HUDEP-2 (cell line): ENCODE measurements around the gene TBC1D22B.

Source experiments
- DNase-seq, 76 experiments: peaks; one replicate each; lab custom pipeline; 2025; ENCODE audit not compliant: unreplicated experiment in 76 of 76; lab: John Stamatoyannopoulos, UW

The TBC1D22B gene

DNA sequence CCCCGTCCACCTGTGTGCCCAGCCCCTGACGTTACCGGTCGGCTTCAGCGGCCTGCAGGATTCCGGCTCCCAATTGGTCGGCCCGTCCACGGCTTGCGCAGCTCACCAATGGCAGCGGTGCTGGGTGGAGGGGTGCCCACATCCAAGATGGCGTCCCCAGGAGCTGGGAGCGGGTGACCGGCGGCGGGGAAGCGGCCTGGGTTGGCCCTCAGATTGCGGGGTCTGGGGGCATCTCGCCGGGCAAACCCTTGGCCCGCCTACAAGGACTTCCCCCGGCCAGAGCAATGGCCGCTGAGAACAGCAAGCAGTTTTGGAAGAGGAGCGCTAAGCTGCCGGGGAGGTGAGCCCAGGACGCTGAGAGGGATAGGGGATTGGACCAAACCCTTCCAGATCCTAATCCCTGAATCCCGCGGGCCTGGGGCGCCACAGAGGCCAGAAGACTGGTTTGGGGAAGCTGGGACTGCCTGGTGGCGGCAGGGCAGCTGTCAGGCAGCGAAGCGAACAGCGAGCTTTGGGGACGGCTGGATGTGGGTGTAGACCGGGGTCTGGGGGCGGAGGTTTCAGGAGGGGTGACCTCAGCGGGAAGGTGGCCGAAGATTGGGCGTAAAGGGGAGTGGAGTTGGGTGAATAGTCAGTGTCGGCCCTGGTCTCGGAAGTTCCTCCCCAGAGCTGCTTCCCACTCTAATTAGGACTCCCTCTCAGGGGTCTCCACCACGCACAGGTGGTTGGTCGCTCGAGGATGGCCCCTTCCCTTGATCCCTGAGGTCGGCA is at the start of gene TBC1D22B, which contains the start of gene TMEM217:
Gene TBC1D22B (plus strand): TSS at position 139 of the 771 bp plus-strand sequence. CDS start 146 bp downstream, at position 285.
Gene TMEM217 (minus strand): TSS at position 511 of the 771 bp plus-strand sequence. CDS start 39,114 bp downstream, outside the sequence.
- DNase-seq: peak in 75 of 76 experiments; percentile 72 to 99 (median 95)

GRCh38 chr6:37207903-37208456 is 49.6 kb upstream of the TBC1D22B start:
- DNase-seq: peak in 75 of 76 experiments; percentile 58 to 98 (median 95)

DNA sequence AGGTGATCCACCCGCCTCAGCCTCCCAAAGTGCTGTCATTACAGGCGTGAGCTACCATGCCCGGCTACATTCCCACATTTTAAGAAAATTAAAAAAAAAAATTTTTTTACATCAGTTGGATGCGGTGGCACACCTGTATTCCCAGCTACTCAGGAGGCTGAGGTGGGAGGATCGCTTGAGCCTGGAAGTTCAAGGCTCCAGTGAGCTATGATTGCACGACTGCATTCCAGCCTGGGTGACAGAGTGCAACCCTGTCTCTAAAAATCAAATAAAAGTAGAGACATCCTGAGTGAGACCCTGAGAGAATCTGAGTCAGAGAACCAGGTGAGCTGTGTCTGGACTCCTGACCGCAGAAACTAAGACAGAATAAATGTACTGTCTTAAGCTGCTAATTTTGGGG is 48.8 kb upstream of the TBC1D22B start:
- no peak for DNase-seq

DNA sequence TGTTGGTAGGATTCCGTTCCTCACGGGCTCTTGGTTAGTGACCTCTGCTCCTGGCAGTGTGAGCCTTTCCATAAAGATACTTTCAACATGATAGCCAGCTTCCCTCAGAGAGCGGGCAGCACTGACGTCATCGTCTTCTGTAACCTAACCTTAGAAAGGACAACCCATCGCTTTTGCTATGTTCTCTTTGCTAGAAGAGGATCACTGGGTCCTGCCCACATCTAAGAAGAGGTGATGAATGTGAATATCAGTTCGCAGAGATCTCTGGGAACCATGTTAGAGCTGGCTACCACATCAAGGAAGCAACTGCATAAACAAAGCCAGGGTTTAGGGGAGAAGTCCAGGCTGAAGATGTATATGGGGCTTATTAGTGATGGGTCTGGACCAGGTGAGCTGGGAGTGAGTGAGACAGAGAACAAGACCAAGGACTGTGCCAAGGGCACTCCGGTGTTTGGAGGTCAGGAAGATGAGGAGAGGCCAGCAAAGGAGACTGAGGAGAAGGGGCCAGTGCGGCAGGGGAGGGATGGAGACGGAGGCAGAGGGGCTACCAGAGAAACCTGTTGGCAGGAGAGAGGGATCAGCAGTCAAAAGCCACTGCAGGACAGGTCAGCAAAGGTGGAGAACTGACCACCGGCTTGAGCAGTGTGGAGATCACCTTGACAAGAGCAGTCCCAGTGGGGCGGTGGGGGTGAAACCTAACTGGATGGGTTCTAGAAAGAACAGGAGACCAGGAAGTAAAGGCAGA is 47.9 kb upstream of the TBC1D22B start:
- peak in 1 of 76 experiments; percentile 38 for DNase-seq

- peak in 70 of 76 experiments; percentile 26 to 94 (median 76) for DNase-seq
Measured at GRCh38 chr6:37210313-37210968, 47.1 kb upstream of the TBC1D22B start.

- no peak for DNase-seq
Measured at GRCh38 chr6:37212268-37212667, 45.3 kb upstream of the TBC1D22B start.

GRCh38 chr6:37218061-37218460 is 39.5 kb upstream of the TBC1D22B start:
- DNase-seq: no peak

- no peak for DNase-seq
Measured at GRCh38 chr6:37218511-37218910, 39.1 kb upstream of the TBC1D22B start.

DNA sequence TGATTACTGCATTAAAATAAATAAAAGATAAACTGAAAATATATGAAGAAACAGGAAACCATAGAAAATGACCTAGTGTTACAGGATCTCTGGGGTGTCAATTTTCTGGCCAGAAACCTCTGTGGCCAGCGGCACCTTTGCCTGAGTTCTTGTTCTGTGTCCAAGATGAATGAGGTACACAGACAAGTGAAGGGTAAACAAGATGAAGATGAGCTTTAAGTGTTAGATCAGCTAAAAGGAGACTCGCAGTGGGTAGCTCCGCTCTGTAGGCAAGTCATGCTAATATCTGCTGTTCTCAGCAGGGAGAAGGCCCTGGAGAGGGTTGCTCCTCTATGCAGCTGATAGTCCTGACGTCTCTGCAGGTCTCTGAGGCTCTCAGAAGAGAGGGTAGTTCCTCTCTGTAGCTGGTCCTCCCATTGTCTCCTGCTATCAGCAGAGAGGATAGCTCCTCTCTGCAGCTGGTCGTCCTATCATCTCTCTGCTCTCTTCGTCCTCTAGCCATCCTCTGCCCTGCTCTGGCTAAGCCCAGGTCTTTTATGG is 35.9 kb upstream of the TBC1D22B start:
- no peak for DNase-seq

GRCh38 chr6:37222125-37222967 is 35.2 kb upstream of the TBC1D22B start:
- DNase-seq: peak in 71 of 76 experiments; percentile 38 to 85 (median 67)

DNA sequence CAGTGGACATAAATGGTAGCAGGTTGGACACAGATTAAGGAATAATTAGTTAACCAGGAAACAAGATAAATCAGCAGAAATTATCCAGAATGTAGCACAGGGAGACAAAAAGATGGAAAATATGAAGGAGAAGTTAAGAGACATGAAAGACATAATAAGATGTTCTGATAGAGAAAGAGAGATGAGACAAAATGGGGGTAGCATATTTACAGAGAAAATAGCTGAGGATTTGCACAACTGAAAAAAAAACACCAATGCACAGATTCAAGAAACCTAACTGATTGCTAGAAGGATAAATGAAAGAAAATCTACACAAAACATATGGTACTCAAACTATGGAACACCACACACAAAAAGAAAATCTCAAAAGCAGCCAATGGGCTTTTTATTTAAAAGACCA is 34.6 kb upstream of the TBC1D22B start:
- no peak for DNase-seq

DNA sequence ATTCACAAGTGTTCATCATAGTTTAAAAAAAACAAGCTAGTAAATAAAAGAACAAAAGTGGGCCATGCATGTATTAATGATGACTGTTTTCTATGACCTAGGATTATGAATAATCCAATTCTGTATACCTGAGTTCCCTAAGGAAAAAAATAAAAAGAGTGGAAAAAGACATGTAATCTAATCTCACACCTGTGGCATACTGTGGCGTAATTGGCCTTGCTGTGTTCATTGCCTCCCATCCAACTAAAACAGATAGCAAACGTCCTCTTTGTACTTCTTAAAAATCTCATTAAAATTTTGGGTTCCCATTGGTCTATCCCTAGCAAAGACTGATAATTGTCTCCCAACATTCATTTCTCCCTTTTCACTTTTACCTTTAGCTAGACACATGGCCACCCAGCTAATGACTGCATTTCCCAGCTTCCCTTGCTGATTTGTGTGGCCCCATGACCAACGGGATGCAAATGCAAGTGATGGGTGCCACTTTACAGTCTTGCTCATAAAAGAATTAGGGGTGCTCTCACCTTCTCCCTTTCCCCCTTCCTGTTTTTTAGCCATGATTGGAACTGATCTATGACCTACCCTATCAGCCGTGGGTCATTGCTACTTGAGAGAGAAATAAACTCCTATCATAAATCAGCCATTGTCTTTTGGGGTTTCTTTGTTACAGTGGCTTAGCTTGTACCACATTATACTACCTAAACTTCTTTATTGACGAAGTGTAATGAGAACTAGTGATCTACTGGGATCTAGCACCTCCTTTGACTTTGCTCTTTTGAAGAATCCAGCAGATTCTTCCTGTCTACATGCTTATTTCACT is 32.0 kb upstream of the TBC1D22B start:
- DNase-seq: no peak

- no peak for DNase-seq
Measured at GRCh38 chr6:37230104-37230503, 27.5 kb upstream of the TBC1D22B start.

GRCh38 chr6:37232430-37233017 is 25.0 kb upstream of the TBC1D22B start:
- DNase-seq: peak in 10 of 76 experiments; percentile 9 to 56 (median 29)

GRCh38 chr6:37233541-37233940 is 24.0 kb upstream of the TBC1D22B start:
- no peak for DNase-seq

GRCh38 chr6:37236921-37237320 is 20.7 kb upstream of the TBC1D22B start:
- no peak for DNase-seq

- DNase-seq: no peak
Measured at GRCh38 chr6:37237789-37238188, 19.8 kb upstream of the TBC1D22B start.

DNA sequence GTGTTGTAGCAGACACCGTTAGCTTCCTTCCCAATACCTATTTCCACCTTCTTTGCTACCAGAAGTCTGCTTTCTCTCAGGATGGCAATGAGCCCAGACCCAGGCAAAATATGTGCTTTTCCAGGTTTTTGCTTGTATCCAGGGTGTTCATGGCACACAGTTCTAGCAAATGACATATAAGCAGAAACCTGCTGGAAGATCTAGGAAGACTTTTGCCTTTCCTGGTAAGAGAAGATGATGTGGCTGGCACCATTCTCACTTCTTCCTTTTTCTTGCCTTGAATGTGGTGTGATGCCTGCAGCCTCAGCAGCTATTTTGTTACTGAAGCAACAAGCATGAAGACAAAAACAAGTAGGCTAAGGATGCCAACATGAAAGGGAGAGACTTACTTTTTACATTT is 19.2 kb upstream of the TBC1D22B start:
- DNase-seq: no peak
